ENCODE data around the gene MROH7.

The MROH7 gene

DNA sequence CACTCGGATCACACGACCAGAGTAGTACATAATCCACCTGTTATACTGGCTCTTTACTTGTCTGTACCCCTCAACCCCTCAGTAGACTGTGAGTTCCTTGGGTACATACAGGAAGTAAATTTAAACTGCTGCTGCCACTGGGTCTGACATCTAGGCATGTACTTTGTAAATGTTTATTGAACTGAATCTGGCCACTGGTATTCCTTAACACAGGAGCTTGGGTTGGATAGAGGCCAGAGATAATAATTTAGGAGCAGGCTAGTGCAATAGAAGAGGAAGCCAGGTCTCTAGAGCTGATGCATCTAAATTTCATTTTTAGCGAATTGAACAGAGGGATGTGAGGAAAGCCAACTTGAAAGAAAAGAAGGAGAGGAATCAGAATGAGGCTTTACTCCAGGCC lies 86.4 kb downstream of the MROH7 start:
- H3K4me1 ChIP-seq (ENCODE audit: control insufficient read depth, insufficient read depth, low read length), result no peaks in the 10 kb centered on the region
- H3K27me3 ChIP-seq (ENCODE audit: control insufficient read depth, insufficient read depth, low read length), result no peaks in the 10 kb centered on the region
- peaks cover 22% of the 10 kb centered on the region for H3K36me3 ChIP-seq (ENCODE audit: control insufficient read depth, insufficient read depth, low read length)
- H3K9ac ChIP-seq (ENCODE audit: low read depth, low read length), result no peak overlapping the region
- no peaks in the 10 kb centered on the region for H3K9me3 ChIP-seq (ENCODE audit: control insufficient read depth, insufficient read depth, low read length)
- H3K4me3 ChIP-seq (ENCODE audit: low read depth, low read length), result no peak overlapping the region

DNA sequence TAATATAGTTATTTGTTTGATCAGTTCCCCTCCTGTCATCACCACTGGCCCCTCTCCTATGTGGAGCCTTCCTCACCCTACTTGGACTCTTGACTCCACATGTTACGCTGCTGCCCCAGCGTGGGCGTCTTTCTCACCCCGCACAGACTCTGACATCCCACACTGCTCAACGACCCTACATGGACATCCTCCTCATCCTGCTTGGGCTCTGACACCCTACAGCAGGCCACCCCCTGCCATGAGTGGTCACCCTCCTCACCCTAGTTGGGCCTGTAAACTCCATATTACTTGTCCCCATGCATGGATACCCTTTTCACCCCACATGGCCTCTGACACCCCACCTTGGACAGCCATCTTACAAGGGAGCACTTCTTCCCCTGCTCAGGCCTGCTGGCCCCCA lies 95.1 kb downstream of the MROH7 start:
- no peaks in the 10 kb centered on the region for H3K4me1 ChIP-seq (ENCODE audit: control insufficient read depth, insufficient read depth, low read length)
- no peaks in the 10 kb centered on the region for H3K27me3 ChIP-seq (ENCODE audit: control insufficient read depth, insufficient read depth, low read length)
- no peaks in the 10 kb centered on the region for H3K9me3 ChIP-seq (ENCODE audit: control insufficient read depth, insufficient read depth, low read length)
- H3K4me3 ChIP-seq (ENCODE audit: low read depth, low read length), result no peak overlapping the region
- no peak overlapping the region for H3K9ac ChIP-seq (ENCODE audit: low read depth, low read length)
- H3K36me3 ChIP-seq (ENCODE audit: control insufficient read depth, insufficient read depth, low read length), result peaks cover 21% of the 10 kb centered on the region

DNA sequence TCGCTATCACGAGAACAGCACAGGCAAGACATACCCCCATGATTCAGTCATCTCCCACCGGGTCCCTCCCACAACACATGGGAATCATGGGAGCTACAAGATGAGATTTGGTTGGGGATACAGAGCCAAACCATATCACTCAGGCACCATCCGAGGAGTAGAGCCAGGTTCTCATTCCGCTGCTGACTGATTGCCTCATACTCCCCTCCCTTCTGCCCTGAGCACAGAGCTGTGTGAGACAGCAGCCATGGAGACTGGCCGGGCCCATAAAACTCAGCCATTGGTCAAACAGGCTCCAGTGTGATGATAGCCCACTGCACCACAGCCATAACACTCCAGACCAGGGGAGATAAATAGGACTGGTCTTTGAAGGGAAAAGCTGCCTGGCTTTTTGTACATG lies 96.7 kb downstream of the MROH7 start:
- Histone ChIP-seq H3K9ac (ENCODE audit: low read depth, low read length) (no peak overlapping the region), H3K9me3 (ENCODE audit: control insufficient read depth, insufficient read depth, low read length) (no peaks in the 10 kb centered on the region), H3K36me3 (ENCODE audit: control insufficient read depth, insufficient read depth, low read length) (peaks cover 26% of the 10 kb centered on the region), H3K27me3 (ENCODE audit: control insufficient read depth, insufficient read depth, low read length) (no peaks in the 10 kb centered on the region), H3K4me3 (ENCODE audit: low read depth, low read length) (no peak overlapping the region), H3K4me1 (ENCODE audit: control insufficient read depth, insufficient read depth, low read length) (no peaks in the 10 kb centered on the region)

DNA sequence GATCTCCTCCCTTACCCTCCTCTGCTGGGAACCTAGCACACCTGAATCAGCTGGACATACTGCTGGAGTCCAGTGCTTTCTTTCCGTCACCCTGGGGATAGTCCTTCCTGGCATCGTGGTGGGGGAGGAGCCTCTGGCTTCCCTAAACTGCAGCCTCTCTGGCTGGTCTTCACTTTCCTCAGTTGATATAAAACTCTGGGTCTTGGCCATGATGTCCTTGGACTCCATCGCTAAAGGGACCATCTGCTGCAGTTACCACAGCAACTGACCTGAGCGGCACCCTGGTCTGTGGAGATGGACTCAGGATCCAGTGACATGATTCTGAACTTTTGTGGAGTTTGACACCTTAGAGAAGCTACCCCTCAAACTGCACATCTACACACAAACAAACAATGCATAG lies 99.9 kb downstream of the MROH7 start:
- no peaks in the 10 kb centered on the region for H3K9me3 ChIP-seq (ENCODE audit: control insufficient read depth, insufficient read depth, low read length)
- H3K4me1 ChIP-seq (ENCODE audit: control insufficient read depth, insufficient read depth, low read length), result no peaks in the 10 kb centered on the region
- no peaks in the 10 kb centered on the region for H3K27me3 ChIP-seq (ENCODE audit: control insufficient read depth, insufficient read depth, low read length)
- no peak overlapping the region for H3K4me3 ChIP-seq (ENCODE audit: low read depth, low read length)
- H3K9ac ChIP-seq (ENCODE audit: low read depth, low read length), result no peak overlapping the region
- peaks cover 26% of the 10 kb centered on the region for H3K36me3 ChIP-seq (ENCODE audit: control insufficient read depth, insufficient read depth, low read length)

DNA sequence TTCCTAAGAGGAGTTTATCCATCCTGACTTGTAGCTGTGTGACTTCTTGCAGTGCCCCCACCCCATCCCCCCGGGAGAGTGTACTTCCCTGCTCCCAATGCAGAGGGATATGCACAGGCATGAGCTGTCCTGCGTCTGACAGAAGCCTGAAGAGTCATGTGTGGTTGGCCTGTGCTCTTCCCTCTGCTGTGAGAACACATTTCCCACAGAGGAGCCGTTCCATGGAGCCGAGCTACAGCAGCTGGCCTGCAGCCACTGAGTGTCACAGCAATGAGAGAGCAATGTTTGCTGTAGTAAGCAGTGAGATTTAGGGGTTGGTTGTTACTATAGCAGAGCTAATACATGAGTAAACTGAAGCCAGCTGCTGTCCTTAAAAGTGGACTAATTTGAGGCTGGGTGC lies 100.7 kb downstream of the MROH7 start:
- H3K27me3 ChIP-seq (ENCODE audit: control insufficient read depth, insufficient read depth, low read length), result no peaks in the 10 kb centered on the region
- H3K9ac ChIP-seq (ENCODE audit: low read depth, low read length), result no peak overlapping the region
- H3K36me3 ChIP-seq (ENCODE audit: control insufficient read depth, insufficient read depth, low read length), result peaks cover 24% of the 10 kb centered on the region

DNA sequence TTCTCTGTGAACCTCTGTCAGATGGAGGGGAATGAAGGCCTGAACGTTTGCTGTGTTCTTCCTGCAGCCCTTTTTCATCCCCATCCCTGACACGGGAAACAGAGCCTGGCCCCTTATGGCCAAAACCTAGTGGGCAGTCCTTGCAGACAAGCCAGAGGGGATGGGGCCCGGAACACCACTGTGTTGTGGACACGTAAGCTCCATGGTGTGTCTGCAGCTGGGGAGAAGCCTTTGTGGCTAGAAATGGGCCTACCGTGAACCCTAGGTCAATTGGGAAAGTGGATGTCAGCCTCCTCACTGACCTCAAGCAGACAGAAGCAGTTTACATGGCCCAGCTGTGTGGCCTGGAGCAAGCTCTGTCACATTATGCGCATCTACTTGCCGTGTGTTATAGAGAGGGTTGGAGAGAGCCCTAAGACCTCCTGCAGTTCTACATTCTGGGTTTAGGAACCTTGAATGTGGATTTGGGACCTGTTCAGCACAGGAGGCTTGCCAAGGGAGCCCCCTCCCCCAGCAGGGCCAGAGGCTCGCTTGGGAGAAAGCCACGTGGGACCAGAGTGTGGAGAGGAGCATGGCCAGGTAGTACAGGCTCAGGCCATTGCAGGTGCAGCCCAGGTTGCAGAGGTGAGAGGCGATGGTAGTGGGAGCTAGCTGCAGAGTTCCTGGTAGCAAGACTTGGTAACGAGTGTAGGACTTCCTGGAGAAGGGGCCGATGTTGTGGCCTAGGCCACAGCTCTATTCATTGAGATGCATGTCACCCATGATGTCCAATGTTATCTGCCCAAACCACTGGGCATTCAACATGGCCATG lies 102.0 kb downstream of the MROH7 start:
- Histone ChIP-seq H3K9ac (ENCODE audit: low read depth, low read length) (no peak overlapping the region), H3K9me3 (ENCODE audit: control insufficient read depth, insufficient read depth, low read length) (no peaks in the 10 kb centered on the region), H3K4me1 (ENCODE audit: control insufficient read depth, insufficient read depth, low read length) (no peaks in the 10 kb centered on the region), H3K4me3 (ENCODE audit: low read depth, low read length) (no peak overlapping the region), H3K27me3 (ENCODE audit: control insufficient read depth, insufficient read depth, low read length) (no peaks in the 10 kb centered on the region), H3K36me3 (ENCODE audit: control insufficient read depth, insufficient read depth, low read length) (peaks cover 19% of the 10 kb centered on the region)

More for the DNA sequence above, 100.7 kb downstream of the MROH7 start:
- no peak overlapping the region for H3K4me3 ChIP-seq (ENCODE audit: low read depth, low read length)
- H3K4me1 ChIP-seq (ENCODE audit: control insufficient read depth, insufficient read depth, low read length), result no peaks in the 10 kb centered on the region
- H3K9me3 ChIP-seq (ENCODE audit: control insufficient read depth, insufficient read depth, low read length), result no peaks in the 10 kb centered on the region

DNA sequence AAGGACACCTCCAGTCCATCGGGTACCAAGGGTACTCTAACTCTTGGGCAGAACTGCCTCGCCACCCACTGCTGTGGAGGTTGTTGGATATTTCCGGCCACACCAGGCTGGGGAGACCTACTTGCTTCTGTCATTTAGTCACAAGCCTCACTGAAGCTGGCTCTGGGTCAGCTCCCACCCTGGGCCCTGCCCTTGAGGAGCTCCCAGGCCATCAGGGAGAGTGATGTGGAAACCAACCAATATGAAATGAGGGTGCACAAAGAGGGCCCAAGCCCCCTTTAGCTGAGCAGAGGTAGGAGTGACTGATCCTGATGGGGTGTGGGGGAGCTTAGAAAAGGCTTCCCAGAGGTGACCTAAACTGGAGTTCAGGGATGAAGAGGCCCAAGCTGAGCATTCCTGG lies 103.1 kb downstream of the MROH7 start:
- no peaks in the 10 kb centered on the region for H3K9me3 ChIP-seq (ENCODE audit: control insufficient read depth, insufficient read depth, low read length)
- H3K4me1 ChIP-seq (ENCODE audit: control insufficient read depth, insufficient read depth, low read length), result no peaks in the 10 kb centered on the region
- H3K36me3 ChIP-seq (ENCODE audit: control insufficient read depth, insufficient read depth, low read length), result peaks cover 14% of the 10 kb centered on the region
- H3K4me3 ChIP-seq (ENCODE audit: low read depth, low read length), result no peak overlapping the region
- no peak overlapping the region for H3K9ac ChIP-seq (ENCODE audit: low read depth, low read length)
- no peaks in the 10 kb centered on the region for H3K27me3 ChIP-seq (ENCODE audit: control insufficient read depth, insufficient read depth, low read length)

DNA sequence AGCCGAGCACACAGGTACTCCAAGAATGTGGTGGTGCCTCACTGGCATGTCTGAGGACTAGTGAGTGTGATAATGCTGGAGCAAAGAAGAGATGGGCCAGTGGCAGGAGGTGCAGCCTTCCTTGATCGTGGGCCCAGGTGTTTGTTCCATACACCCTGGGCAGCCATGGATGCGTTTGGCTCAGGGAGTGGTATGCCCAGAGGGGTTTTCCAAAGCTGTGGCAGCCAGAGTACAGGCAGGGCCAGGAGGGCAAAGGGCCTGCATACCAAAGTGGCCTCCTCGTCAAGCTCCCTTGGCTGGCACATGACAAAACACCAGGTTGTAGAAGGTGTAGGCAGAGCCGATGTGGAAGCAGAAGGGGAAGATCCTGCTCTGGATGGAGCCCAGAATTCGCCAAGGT lies 103.7 kb downstream of the MROH7 start:
- no peak overlapping the region for H3K4me3 ChIP-seq (ENCODE audit: low read depth, low read length)
- no peaks in the 10 kb centered on the region for H3K27me3 ChIP-seq (ENCODE audit: control insufficient read depth, insufficient read depth, low read length)
- H3K9ac ChIP-seq (ENCODE audit: low read depth, low read length), result no peak overlapping the region
- H3K9me3 ChIP-seq (ENCODE audit: control insufficient read depth, insufficient read depth, low read length), result no peaks in the 10 kb centered on the region
- no peaks in the 10 kb centered on the region for H3K4me1 ChIP-seq (ENCODE audit: control insufficient read depth, insufficient read depth, low read length)
- peaks cover 14% of the 10 kb centered on the region for H3K36me3 ChIP-seq (ENCODE audit: control insufficient read depth, insufficient read depth, low read length)

DNA sequence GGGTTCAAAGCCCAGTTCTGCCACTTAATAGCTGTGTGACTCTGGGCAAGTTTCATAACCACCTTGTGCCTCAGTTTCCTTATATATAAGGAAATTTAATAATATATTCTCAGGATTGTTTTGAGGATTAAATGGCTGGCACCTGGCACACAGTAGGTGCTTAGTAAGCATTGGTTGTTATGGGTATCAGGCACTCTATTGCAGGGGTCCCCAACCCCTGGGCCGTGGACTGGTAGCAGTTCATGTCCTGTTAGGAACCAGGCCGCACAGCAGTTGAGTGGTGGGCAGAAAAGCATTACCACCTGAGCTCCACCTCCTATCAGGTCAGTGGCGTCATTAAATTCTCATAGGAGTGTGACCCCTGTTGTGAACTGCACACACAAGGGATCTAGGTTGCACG lies 104.3 kb downstream of the MROH7 start:
- Histone ChIP-seq H3K36me3 (ENCODE audit: control insufficient read depth, insufficient read depth, low read length) (peaks cover 12% of the 10 kb centered on the region), H3K9ac (ENCODE audit: low read depth, low read length) (no peak overlapping the region), H3K27me3 (ENCODE audit: control insufficient read depth, insufficient read depth, low read length) (no peaks in the 10 kb centered on the region), H3K9me3 (ENCODE audit: control insufficient read depth, insufficient read depth, low read length) (no peaks in the 10 kb centered on the region), H3K4me3 (ENCODE audit: low read depth, low read length) (no peak overlapping the region), H3K4me1 (ENCODE audit: control insufficient read depth, insufficient read depth, low read length) (no peaks in the 10 kb centered on the region)

DNA sequence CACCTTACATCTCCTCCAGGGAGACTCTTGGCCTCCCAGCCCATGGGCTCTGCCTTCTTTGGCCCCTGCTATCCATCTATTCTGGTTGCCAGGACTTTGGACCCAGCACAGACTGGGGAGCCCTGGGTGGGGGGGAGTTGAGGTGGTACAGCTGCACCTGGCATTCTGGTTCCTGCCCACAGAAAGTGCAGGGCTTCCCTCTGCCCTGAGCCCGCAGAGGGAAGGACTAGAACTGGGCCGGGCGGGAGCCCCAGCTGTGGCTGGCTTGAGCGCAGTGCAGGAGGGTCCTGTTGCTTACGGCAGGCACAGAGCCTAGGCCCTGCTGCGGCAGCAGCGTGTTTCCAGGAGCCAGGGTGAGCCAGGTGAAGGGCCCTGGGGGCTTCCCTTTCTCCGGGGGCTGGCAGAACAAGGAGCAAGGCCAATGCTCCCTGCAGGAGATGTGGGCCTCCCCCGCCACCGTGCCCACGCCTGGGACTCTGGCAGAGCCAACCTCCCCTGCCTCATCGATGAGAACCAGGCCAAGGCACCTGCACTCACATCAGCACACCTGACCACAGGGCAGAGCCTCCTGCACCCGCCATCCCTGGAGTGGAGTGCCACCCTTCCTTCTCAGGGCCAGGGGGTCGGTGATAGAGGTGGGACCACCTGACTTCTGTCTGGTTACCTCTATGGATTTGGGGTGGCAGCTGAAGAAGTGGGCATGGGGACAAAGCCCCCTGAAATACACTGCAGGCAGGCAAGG lies 106.7 kb downstream of the MROH7 start:
- Histone ChIP-seq H3K9me3 (ENCODE audit: control insufficient read depth, insufficient read depth, low read length) (no peaks in the 10 kb centered on the region), H3K4me1 (ENCODE audit: control insufficient read depth, insufficient read depth, low read length) (peaks cover 2% of the 10 kb centered on the region), H3K4me3 (ENCODE audit: low read depth, low read length) (no peak overlapping the region), H3K27me3 (ENCODE audit: control insufficient read depth, insufficient read depth, low read length) (no peaks in the 10 kb centered on the region), H3K36me3 (ENCODE audit: control insufficient read depth, insufficient read depth, low read length) (no peaks in the 10 kb centered on the region), H3K9ac (ENCODE audit: low read depth, low read length) (no peak overlapping the region)

DNA sequence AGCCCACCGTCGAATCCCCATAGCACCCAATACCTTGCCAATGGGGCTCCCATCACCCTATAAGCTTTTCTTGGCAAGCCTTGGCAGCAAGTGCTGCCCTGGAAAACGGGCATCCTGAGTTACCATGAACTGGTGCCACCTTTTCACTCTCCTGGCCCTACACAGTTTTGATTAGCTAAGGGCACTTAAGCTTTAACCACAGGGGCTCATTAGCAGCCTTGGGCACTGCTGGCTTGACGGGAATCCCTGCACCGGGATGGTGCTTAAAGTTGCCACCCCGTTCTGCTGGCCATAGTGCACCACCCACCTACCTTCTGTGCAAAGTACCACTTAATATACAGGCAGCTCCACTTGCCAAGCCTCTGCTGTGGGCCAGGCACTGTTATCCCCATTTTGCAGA lies 109.0 kb downstream of the MROH7 start:
- Histone ChIP-seq H3K36me3 (ENCODE audit: control insufficient read depth, insufficient read depth, low read length) (no peaks in the 10 kb centered on the region), H3K9me3 (ENCODE audit: control insufficient read depth, insufficient read depth, low read length) (no peaks in the 10 kb centered on the region), H3K4me1 (ENCODE audit: control insufficient read depth, insufficient read depth, low read length) (peaks cover 2% of the 10 kb centered on the region), H3K4me3 (ENCODE audit: low read depth, low read length) (no peak overlapping the region), H3K27me3 (ENCODE audit: control insufficient read depth, insufficient read depth, low read length) (no peaks in the 10 kb centered on the region), H3K9ac (ENCODE audit: low read depth, low read length) (no peak overlapping the region)

DNA sequence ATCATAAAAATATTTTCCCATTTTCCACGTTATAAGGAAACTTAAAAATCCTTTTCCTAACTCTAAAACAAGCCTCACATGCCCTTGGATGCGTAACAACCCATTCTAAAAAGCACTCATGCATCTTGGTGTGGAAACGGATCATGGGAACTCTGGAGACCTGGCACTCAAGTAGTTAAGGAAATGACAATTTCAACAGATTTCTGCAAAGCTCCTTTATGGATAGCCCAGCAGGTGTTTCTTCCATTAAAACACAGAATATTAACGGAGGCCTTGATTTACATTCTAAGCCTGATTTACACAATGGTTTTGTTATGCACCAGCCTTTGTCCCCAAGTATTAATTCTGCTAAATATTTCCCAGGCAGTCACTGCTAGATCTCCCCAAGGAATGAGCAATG lies 109.8 kb downstream of the MROH7 start:
- no peaks in the 10 kb centered on the region for H3K36me3 ChIP-seq (ENCODE audit: control insufficient read depth, insufficient read depth, low read length)
- H3K9me3 ChIP-seq (ENCODE audit: control insufficient read depth, insufficient read depth, low read length), result no peaks in the 10 kb centered on the region
- H3K4me1 ChIP-seq (ENCODE audit: control insufficient read depth, insufficient read depth, low read length), result peaks cover 2% of the 10 kb centered on the region
- H3K9ac ChIP-seq (ENCODE audit: low read depth, low read length), result no peak overlapping the region
- no peak overlapping the region for H3K4me3 ChIP-seq (ENCODE audit: low read depth, low read length)
- no peaks in the 10 kb centered on the region for H3K27me3 ChIP-seq (ENCODE audit: control insufficient read depth, insufficient read depth, low read length)

Measured in iPS-15b (cell line).